Measurements from ENCODE around the gene PARD6G.

Gene PARD6G, protein sequence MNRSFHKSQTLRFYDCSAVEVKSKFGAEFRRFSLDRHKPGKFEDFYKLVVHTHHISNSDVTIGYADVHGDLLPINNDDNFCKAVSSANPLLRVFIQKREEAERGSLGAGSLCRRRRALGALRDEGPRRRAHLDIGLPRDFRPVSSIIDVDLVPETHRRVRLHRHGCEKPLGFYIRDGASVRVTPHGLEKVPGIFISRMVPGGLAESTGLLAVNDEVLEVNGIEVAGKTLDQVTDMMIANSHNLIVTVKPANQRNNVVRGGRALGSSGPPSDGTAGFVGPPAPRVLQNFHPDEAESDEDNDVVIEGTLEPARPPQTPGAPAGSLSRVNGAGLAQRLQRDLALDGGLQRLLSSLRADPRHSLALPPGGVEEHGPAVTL

GRCh38 chr18:80247393-80247841 is at the start of gene PARD6G:
PARD6G (minus strand) TSS chr18:80247514; CDS start chr18:80247348, 166 bp downstream.
- peak; percentile 97 for DNase-seq (ENCODE audit: low spot score)

GRCh38 chr18:80262241-80263033 is 15.1 kb upstream of the PARD6G start:
- peak; percentile 5 for DNase-seq (ENCODE audit: low spot score)

GRCh38 chr18:80259610-80260009 is 12.3 kb upstream of the PARD6G start:
- DNase-seq (ENCODE audit: low spot score), result no peak

DNA sequence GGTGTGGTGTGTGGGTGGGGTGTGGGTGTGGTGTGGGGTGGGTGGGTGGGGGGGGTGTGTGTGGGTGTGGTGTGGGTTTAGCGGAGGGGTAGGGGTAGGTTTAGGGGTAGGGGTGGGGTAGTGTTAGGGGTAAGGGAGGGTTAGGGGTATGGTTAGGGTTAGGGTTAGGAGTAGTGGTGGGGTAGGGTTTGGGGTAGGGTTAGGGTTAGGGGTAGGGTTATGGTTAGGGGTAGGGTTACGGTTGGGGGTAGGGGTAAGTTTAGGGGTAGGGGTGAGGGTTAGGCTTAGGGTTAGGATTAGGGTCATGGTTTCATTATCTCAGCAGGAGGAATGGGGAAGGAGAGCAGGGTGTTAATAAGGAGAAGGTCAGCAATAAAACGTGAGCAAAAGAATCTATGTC is 11.3 kb upstream of the PARD6G start:
- no peak for DNase-seq (ENCODE audit: low spot score)

DNA sequence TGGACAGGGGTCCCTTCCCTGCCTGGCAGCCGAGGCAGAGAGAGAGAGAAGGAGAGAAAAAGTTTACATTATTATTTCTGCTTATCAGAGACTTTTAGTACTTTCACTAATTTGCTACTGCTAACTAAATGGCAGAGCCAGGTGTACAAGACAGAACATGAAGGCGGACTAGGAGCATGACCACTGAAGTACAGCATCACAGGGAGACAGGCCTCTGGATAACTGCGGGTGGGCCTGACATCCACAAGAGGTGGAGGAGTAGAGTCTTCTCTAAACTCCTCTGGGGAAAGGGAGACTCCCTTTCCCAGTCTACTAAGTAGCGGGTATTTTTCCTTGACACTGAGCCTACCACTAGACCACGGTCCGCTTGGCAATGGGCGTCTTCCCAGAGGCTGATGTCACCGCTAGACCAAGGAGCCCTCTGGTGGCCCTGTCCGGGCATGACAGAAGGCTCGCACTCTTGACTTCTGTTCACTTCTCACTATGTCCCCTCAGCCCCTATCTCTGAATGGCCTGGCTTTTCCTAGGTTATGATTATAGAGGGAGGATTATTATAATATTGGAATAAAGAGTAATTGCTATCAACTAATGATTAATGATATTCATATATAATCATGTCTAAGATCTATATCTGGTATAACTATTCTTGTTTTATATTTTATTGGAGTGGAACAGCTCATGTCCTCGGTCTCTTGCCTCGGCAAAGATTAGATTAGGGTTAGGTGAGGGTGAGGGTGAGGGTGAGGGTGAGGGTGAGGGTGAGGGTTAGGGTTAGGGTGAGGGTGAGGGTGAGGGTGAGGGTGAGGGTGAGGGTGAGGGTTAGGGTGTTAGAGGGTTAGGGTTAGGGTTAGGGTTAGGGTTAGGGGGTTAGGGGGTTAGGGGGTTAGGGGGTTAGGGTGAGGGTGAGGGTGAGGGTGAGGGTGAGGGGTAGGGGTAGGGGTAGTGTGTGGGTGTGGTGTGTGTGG is 10.5 kb upstream of the PARD6G start:
- peak; percentile 44 for DNase-seq (ENCODE audit: low spot score)

DNA sequence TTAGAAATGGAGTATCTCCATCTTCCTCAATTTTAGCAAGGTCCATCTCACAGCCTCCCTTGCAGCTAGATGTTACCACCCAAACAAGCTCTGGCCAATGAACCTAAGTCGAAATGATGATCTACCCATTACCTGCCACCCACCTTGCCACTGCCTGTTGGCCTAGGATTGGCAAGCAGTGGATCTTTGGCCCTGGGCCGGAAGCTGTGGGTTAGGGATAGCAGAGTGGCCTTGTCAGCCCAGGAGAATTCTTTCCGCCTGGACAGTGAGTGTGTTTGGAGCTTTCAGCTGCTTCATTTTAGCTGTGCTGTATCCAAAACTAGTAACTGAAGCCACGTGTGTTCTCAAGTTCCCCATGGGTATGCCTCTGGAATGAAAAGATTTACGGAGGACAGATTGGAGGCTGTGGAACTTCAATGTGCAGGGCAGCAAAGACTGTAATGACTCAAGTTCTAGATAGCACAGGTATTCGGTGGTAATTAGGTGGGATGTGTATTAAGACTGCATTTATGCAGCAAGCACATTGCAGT is 7.7 kb upstream of the PARD6G start:
- DNase-seq (ENCODE audit: low spot score), result peak; percentile 11

GRCh38 chr18:80253871-80254492 is 6.7 kb upstream of the PARD6G start:
- peak; percentile 9 for DNase-seq (ENCODE audit: low spot score)

DNA sequence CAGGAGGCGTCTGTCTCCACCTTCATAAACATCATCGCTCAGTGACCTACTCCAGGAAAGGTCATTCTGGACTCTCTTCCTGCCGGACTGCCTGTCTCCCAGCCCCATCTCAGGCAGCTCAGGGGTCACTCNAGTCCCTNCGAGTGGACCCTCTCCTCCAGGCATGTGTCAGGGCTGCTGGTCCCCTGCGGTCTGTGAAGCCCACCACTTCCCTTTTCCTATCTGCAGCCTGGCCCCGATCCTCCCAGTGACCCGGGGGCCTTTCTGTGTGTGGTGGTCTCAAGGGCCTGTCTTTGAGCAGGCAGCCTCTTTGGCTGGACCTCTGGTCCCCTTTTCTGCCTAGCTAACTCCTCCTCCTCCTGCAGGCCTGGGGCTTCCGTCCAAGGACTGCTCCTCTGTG is 5.9 kb upstream of the PARD6G start:
- no peak for DNase-seq (ENCODE audit: low spot score)

DNA sequence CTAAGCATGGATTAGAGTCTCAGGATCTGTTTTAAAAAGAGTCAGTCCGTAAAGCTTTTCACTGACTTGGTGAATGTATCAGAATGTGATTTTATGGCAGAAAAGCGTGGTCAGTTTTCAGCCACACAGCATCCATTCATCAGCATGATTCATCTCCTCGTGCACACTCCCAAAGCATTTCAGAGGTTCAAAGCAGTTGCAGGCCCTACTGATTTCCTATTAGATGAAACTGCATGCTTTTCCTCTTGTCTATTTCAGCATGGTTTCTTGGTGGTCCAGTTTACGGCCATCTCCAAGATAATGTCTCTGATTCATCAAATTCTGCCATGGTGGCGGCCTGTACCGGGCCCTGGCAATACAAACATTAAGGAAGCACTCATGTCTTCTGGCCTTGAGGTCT is 4.8 kb upstream of the PARD6G start:
- DNase-seq (ENCODE audit: low spot score), result peak; percentile 26

GRCh38 chr18:80251700-80252099 is 4.4 kb upstream of the PARD6G start:
- peak; percentile 7 for DNase-seq (ENCODE audit: low spot score)

DNA sequence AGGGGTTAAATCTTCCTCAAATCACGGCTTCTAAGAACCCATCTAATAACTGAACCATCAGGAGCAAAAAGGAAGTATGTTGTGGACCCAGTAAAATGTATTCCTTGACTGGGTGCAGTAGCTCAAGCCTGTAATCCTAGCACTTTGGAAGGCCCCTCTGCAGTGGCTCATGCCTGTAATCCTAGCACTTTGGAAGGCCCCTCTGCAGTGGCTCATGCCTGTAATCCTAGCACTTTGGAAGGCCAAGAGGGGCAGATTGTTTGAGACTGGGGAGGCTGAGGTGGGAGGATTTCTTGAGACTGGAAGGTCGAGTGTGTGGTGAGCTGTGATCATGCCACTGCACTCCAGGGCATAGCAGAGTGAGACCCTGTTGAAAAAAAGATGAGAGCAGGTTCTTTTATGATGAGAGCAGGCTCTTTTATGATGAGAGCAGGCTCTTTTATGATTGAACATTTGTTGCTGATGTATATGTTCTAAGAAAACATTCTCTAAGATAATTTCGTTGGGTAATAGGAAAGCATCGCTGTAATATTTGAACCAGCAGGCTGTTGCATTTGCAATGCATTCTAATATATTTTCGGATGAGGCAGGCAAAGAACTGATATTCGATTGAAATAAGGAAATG is 3.5 kb upstream of the PARD6G start:
- no peak for DNase-seq (ENCODE audit: low spot score)

GRCh38 chr18:80249217-80250093 is 2.1 kb upstream of the PARD6G start:
- peak; percentile 6 for DNase-seq (ENCODE audit: low spot score)

DNA sequence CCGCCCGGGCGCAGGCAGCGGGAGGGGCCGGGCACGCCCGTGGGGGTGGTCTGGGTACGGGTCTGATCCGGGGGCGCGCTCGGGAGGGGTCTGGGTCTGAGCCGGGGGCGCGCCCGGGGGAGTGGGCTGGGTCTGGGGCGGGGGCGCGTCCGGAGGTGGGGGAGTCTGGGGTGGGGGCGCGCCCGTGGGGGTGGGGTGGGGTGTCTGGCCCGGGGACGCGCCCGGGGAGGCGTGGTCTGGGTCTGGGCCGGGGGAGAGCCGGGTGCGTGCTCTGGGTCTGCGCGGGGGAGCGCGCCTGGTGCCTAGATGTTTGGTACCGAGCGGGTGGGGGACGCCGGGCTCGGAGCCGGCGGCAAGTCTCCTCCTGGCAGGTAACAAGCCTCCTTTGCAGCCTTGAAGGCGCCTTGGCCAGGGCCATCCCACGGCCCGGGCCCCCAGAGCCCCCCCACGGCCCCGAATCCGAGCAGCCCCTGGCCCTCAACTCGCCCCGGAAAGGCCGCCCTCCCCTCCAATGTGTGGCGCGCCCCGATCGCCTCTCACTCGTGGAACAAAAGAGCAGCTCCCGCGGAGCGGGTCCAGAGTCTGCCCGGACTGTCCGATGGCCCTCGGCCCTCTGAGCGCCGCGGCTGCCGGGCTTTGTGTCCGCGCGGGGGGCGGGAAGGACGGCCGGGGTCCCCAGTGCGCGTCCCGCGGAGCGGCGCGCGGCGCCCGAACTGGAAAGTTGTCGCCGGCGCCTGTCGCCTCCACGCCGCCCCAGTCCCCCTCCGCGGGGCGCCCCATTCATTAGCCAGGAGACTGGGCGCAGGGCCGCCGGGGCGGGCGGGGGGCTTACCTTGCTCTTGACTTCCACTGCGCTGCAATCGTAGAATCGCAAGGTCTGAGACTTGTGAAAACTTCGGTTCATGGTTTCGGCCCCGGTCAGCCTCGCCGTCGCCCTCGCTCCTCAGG is 595 bp downstream of the PARD6G start:
- DNase-seq (ENCODE audit: low spot score), result peak; percentile 47

DNA sequence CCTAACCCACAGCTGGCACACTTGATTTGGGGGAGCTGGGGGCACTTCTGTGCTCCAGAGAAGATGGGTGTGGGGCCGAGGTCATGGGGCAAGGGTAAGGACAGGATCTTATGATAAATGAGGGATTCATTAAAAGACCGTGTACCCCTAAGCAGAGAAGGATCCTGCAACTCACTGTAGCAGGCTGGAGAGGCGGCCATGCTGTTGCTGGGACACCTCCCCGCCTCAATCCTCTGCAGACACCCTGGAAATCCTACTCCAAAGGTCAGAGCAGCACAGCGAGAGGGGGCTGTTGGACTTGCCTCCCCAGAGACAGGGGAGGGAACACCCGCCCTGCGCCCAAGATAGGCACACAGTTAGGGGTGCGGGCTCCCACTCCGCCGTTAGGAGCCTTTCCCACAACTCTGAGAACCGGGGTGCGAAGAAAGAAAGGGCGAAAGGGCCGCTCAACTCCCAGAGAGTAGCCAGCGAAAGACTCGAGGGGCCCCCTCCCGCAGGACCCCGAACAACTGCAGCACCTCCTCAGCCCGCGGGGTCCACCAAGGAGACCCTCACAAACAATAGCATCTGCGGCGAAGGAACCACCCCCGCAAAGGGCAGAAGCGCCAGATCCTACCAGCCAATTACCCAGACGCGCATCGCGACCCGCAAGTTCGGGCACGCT is 1.4 kb downstream of the PARD6G start:
- DNase-seq (ENCODE audit: low spot score), result peak; percentile 9

DNA sequence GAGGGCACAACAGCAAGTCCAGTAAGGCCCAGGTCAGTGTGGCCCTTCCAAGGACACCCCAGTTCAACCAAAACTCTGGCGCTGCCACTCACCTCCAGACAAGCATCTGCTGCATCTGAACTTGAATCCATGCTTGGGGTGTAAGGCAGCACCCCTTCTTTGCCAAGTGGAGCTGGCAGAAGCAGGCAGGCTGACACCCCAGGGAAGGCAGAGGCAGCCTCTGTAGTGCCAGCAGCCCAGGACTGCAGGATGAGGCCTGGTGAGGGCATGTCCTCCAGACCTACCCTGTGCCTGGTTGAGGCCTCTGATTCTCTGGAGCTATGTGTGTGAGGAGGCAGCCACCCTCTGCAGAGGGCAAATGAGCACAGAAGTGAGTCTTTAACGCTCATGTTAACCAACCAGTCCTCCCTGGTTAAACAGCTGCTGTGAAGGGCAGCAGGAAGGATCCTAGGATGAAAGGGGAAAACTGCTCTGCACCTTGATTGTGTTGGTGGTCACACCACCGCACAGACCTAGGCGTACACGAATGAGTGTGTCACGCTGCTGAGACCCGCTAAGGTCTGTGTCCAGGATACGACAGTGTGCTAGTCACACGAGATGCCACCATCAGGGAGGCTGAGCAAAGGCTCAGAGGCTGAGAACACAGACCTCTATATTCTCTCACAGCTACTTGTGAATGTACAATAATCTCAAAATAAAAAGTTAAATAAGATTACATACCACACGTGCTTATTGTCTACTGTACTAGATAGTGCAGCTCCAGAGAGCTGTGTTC is 2.2 kb downstream of the PARD6G start:
- peak; percentile 8 for DNase-seq (ENCODE audit: low spot score)

DNA sequence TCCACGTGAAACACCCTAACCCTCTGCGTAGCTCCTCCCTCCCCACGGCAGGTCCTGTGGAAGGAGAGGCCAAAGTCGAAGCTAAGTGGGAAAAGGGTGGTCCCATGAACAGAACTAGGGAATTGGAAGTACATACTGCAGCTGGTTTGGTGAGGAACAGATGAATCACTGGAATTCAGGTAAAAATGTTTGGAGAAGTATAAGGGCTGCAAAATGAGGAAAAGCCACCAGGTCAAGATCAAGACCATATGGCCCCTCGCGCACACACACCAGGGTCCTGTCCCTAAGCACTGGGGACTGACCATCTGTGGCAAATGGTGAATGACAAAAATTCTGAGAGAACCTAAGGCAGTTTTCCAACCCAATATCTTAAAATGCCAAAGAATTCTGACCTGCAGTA is 3.1 kb downstream of the PARD6G start:
- no peak for DNase-seq (ENCODE audit: low spot score)

DNA sequence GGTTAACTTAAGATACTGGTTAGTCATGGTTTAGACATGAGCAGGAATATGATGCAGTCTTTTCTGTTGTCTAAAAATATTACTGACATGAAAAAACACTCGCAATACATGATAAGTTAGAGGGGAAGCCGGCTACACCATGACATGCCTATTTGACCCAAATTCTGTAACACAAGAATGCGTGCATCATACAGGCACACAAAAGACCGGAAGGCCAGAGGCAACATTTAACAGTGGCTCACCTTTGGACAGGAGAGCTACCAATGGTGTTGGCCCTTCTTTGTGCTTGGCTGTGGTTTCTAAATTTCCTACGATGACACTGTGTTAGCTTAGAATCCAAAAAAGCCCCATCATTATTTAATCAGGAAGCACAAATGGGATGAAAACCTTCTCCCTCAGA is 4.1 kb downstream of the PARD6G start:
- DNase-seq (ENCODE audit: low spot score), result no peak

Measured in AG20443 (cell line).